Measurements from ENCODE around the gene FCRL2.

GRCh38 chr1:157739229-157739901 is 37.6 kb downstream of the FCRL2 start:
- TF ChIP-seq ZNF425 (CRISPR knock-in tag; conservative IDR thresholded peaks at IDR 0.05) = no peak
- TF ChIP-seq TEAD4 (CRISPR knock-in tag; IDR thresholded peaks at IDR 0.05) = no peak
- no peak for TF ChIP-seq MAX (CRISPR knock-in tag; IDR thresholded peaks at IDR 0.05)
- no peak for TF ChIP-seq USF2 (CRISPR knock-in tag; IDR thresholded peaks at IDR 0.05)
- no peak for TF ChIP-seq CTCF (IDR thresholded peaks at IDR 0.05)
- TF ChIP-seq TCF7 (CRISPR knock-in tag; IDR thresholded peaks at IDR 0.05; ENCODE audit: low read depth) = no peak
- no peak for TF ChIP-seq FOXJ3 (CRISPR knock-in tag; IDR thresholded peaks at IDR 0.05; ENCODE audit: borderline replicate concordance)
- TF ChIP-seq SMAD3 (CRISPR knock-in tag; IDR thresholded peaks at IDR 0.05; ENCODE audit: borderline replicate concordance) = no peak
